ENCODE measurements around the gene CAMK4.

The CAMK4 gene

GRCh38 chr5:111478898-111479297 lies 254.7 kb downstream of the CAMK4 start:
- H3K4me1 Mint-ChIP-seq: no peaks in the 10 kb centered on the region
- no peak overlapping the region for H3K4me3 Mint-ChIP-seq
- no peaks in the 10 kb centered on the region for H3K9me3 Mint-ChIP-seq
- H3K36me3 Mint-ChIP-seq (ENCODE audit: low read depth): no peaks in the 10 kb centered on the region
- TF ChIP-seq CTCF (IDR thresholded peaks at IDR 0.05; ENCODE audit: unreplicated experiment in 3 of 3): no peak
- H3K27me3 Mint-ChIP-seq (ENCODE audit: low read depth): no peaks in the 10 kb centered on the region
- H3K27ac Mint-ChIP-seq: no peak overlapping the region

GRCh38 chr5:111480346-111480745 lies 256.2 kb downstream of the CAMK4 start:
- Mint-ChIP-seq H3K4me1 (no peaks in the 10 kb centered on the region), H3K36me3 (ENCODE audit: low read depth) (no peaks in the 10 kb centered on the region), H3K9me3 (no peaks in the 10 kb centered on the region), H3K27me3 (ENCODE audit: low read depth) (no peaks in the 10 kb centered on the region), H3K4me3 (no peak overlapping the region), H3K27ac (no peak overlapping the region)
- TF ChIP-seq CTCF (IDR thresholded peaks at IDR 0.05; ENCODE audit: unreplicated experiment in 3 of 3): no peak

- TF ChIP-seq CTCF (IDR thresholded peaks at IDR 0.05; ENCODE audit: unreplicated experiment in 3 of 3): no peak
- no peaks in the 10 kb centered on the region for H3K27me3 Mint-ChIP-seq (ENCODE audit: low read depth)
- H3K27ac Mint-ChIP-seq: peak overlapping the region; percentile 0 to 53 (median 42)
- H3K4me3 Mint-ChIP-seq: no peak overlapping the region
- no peaks in the 10 kb centered on the region for H3K36me3 Mint-ChIP-seq (ENCODE audit: low read depth)
- H3K9me3 Mint-ChIP-seq: no peaks in the 10 kb centered on the region
- H3K4me1 Mint-ChIP-seq: peaks cover 7% of the 10 kb centered on the region
Measured at GRCh38 chr5:111486055-111486454, 261.9 kb downstream of the CAMK4 start.

- H3K4me1 Mint-ChIP-seq: peaks cover 7% of the 10 kb centered on the region
Measured at GRCh38 chr5:111486926-111487325, 262.7 kb downstream of the CAMK4 start.

GRCh38 chr5:111488353-111488752 lies 264.2 kb downstream of the CAMK4 start:
- no peaks in the 10 kb centered on the region for H3K36me3 Mint-ChIP-seq (ENCODE audit: low read depth)
- TF ChIP-seq CTCF (IDR thresholded peaks at IDR 0.05; ENCODE audit: unreplicated experiment in 3 of 3): no peak
- no peaks in the 10 kb centered on the region for H3K27me3 Mint-ChIP-seq (ENCODE audit: low read depth)
- no peak overlapping the region for H3K27ac Mint-ChIP-seq
- peaks cover 15% of the 10 kb centered on the region for H3K4me1 Mint-ChIP-seq
- H3K4me3 Mint-ChIP-seq: no peak overlapping the region
- H3K9me3 Mint-ChIP-seq: no peaks in the 10 kb centered on the region

More at GRCh38 chr5:111486926-111487325, 262.7 kb downstream of the CAMK4 start:
- no peak overlapping the region for H3K27ac Mint-ChIP-seq
- no peaks in the 10 kb centered on the region for H3K9me3 Mint-ChIP-seq
- no peaks in the 10 kb centered on the region for H3K27me3 Mint-ChIP-seq (ENCODE audit: low read depth)
- no peaks in the 10 kb centered on the region for H3K36me3 Mint-ChIP-seq (ENCODE audit: low read depth)
- no peak for TF ChIP-seq CTCF (IDR thresholded peaks at IDR 0.05; ENCODE audit: unreplicated experiment in 3 of 3)
- no peak overlapping the region for H3K4me3 Mint-ChIP-seq

- peaks cover 14% of the 10 kb centered on the region for H3K36me3 Mint-ChIP-seq (ENCODE audit: low read depth)
- peak overlapping the region in 2 of 3 experiments; percentile 37 to 92 for H3K27ac Mint-ChIP-seq
- no peaks in the 10 kb centered on the region for H3K9me3 Mint-ChIP-seq
- peak overlapping the region in 1 of 3 experiments; percentile 13 for H3K4me3 Mint-ChIP-seq
- H3K27me3 Mint-ChIP-seq (ENCODE audit: low read depth): no peaks in the 10 kb centered on the region
- peaks cover 21% of the 10 kb centered on the region for H3K4me1 Mint-ChIP-seq
- TF ChIP-seq CTCF (IDR thresholded peaks at IDR 0.05; ENCODE audit: unreplicated experiment in 3 of 3): no peak
Measured at GRCh38 chr5:111493031-111493430, 268.8 kb downstream of the CAMK4 start.
